GM23248 (cell line): Measurements from ENCODE around the gene WDR35. TPM values are rescaled to one million over a fixed set of nuclear protein-coding genes. Genes with fewer than 3 reads are reported as not detected.
A peak's percentile ranks its signal among the peaks of the same experiment; 100 is the strongest.

Source experiments
- DNase-seq: peaks from one replicate; pipeline ENCODE4 v3.0.0-alpha.2; 2015
- H2AFZ ChIP-seq: fragments of 200-600 bp; sonication (generic); 2 replicates; pipeline ENCODE4 v1.6.1; 2016; ENCODE audit warnings: antibody characterized with exemption
- H3F3A ChIP-seq: fragments of 200-600 bp; sonication (generic); 2 replicates; pipeline ENCODE4 v1.6.1; 2016; ENCODE audit warnings: mild to moderate bottlenecking, antibody characterized with exemption, mixed run types; ENCODE audit not compliant: insufficient read depth
- H3K27ac ChIP-seq: fragments of 200-600 bp; sonication (generic); 2 replicates; pipeline ENCODE4 v1.5.1; 2016; ENCODE audit warnings: mild to moderate bottlenecking
- H3K27me3 ChIP-seq: fragments of 200-600 bp; sonication (generic); replicated peaks from 2 replicates; pipeline ENCODE4 v1.6.1; 2016; ENCODE audit warnings: mild to moderate bottlenecking; ENCODE audit not compliant: insufficient read depth
- H3K36me3 ChIP-seq: fragments of 200-600 bp; sonication (generic); 2 replicates; pipeline ENCODE4 v1.6.1; 2016; ENCODE audit warnings: low read depth, mild to moderate bottlenecking
- H3K4me1 ChIP-seq: fragments of 200-600 bp; sonication (generic); 2 replicates; pipeline ENCODE4 v1.6.1; 2016; ENCODE audit warnings: mild to moderate bottlenecking; ENCODE audit not compliant: insufficient read depth
- H3K4me2 ChIP-seq: fragments of 200-600 bp; sonication (generic); one replicate; pipeline ENCODE4 v1.6.1; 2016; ENCODE audit warnings: mild to moderate bottlenecking; ENCODE audit not compliant: unreplicated experiment
- H3K4me3 ChIP-seq: fragments of 200-600 bp; sonication (generic); 2 replicates; pipeline ENCODE4 v1.5.1; 2016; ENCODE audit warnings: mild to moderate bottlenecking
- H3K79me2 ChIP-seq: fragments of 200-600 bp; sonication (generic); 2 replicates; pipeline ENCODE4 v1.6.1; 2016; ENCODE audit warnings: mild to moderate bottlenecking; ENCODE audit not compliant: insufficient read depth
- H3K9ac ChIP-seq: fragments of 200-600 bp; sonication (generic); 2 replicates; pipeline ENCODE4 v1.6.1; 2016; ENCODE audit warnings: mild to moderate bottlenecking
- H3K9me2 ChIP-seq: fragments of 200-600 bp; sonication (generic); 2 replicates; pipeline ENCODE4 v1.6.1; 2016; ENCODE audit warnings: mixed run types, mild to moderate bottlenecking, moderate library complexity; ENCODE audit not compliant: insufficient read depth
- H3K9me3 ChIP-seq: fragments of 200-600 bp; sonication (generic); one replicate; pipeline ENCODE4 v1.6.1; 2017; ENCODE audit warnings: low read depth
- H4K20me1 ChIP-seq: fragments of 200-600 bp; sonication (generic); 2 replicates; pipeline ENCODE4 v1.6.0; 2016; ENCODE audit not compliant: insufficient read depth
- EZH2 ChIP-seq: fragments of 200-600 bp; sonication (generic); IDR thresholded peaks from 2 replicates; pipeline ENCODE4 v1.6.1; 2018; ENCODE audit warnings: antibody characterized with exemption, mild to moderate bottlenecking; ENCODE audit not compliant: insufficient read depth, poor library complexity, severe bottlenecking
- EZH2phosphoT487 ChIP-seq: fragments of 200-600 bp; sonication (generic); IDR thresholded peaks from 2 replicates; pipeline ENCODE4 v1.6.1; 2018; ENCODE audit warnings: antibody characterized with exemption, moderate library complexity, mild to moderate bottlenecking, low read depth; ENCODE audit not compliant: insufficient read depth
- WGBS, 2 experiments: methylation state at CpG; one replicate each; pipeline ENCODE4 v1.1.6; 2015 to 2017; ENCODE audit warnings: low lambda C conversion rate in 2 of 2, low coverage in 1 of 2; ENCODE audit errors: missing lambda C conversion rate in 2 of 2; 5-methylcytosine and 5-hydroxymethylcytosine counted together
- in situ Hi-C: fragments of 300-500 bp; cut with MboI; formaldehyde crosslinking; loops from 2 replicates; pipeline ENCODE4 v1.15.0; 2020
- polyA plus RNA-seq: library from polyadenylated mRNA; unstranded; fragments of >200 nt; fragmentation: Nextera tagmentation; extraction: Ambion mirVana; gene quantifications from 2 replicates; pipeline ENCODE4 v1.2.1, GENCODE V29; 2016
- total RNA-seq: library from RNA; depleted of rRNA; stranded (reverse); fragments of >200 nt; shearing (Covaris generic); gene quantifications from 2 replicates; pipeline ENCODE4 v1.2.3, GENCODE V29; 2014

WDR35 gene
- total and polyA plus RNA-seq, 2 experiments from 2014 or later: 3.2 to 7.3 TPM

DNA sequence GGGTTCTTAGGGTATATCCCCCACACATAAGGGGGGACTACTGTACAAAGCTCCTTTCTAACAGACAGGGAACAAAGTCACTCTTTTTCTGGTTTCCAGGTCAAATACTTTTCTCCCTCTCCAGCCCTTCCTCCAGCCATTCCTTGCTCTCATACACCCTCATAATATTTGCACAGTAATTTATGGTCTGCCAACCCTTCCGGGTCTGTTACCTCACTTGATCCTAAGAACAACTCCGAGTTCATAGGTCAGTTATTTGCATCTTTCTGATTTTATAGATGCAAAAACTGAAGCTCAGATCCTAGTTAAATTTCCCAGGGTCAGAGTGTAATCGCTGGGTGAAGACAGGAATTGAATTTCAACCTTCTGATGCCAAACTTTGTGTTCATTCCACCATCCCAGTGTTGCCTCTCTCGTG is 37.4 kb upstream of the WDR35 start:
- WGBS, 2 experiments: 38 to 42% methylated on average over 4 of the region's 4 CpGs
- DNase-seq: no peak
- Histone ChIP-seq H3K27me3 (no peaks in the 10 kb centered on the region), H3K9ac (no peak overlapping the region), H3F3A (peaks cover 27% of the 10 kb centered on the region; the same call in 1 of the 2 replicates), H3K27ac (no peak overlapping the region), H3K79me2 (peaks cover 40% of the 10 kb centered on the region), H4K20me1 (0 out of 2 replicates have a peak, but pooled peaks cover 4% of the 10 kb centered on the region), H3K36me3 (peaks cover 47% of the 10 kb centered on the region), H3K9me3 (no peaks in the 10 kb centered on the region), H3K4me3 (no peak overlapping the region), H3K9me2 (no peaks in the 10 kb centered on the region), H3K4me2 (peak overlapping the region; percentile 0), H2AFZ (no peak overlapping the region), H3K4me1 (peaks cover 18% of the 10 kb centered on the region)
- in situ Hi-C loops: no loop called here
- no peak for TF ChIP-seq EZH2phosphoT487

DNA sequence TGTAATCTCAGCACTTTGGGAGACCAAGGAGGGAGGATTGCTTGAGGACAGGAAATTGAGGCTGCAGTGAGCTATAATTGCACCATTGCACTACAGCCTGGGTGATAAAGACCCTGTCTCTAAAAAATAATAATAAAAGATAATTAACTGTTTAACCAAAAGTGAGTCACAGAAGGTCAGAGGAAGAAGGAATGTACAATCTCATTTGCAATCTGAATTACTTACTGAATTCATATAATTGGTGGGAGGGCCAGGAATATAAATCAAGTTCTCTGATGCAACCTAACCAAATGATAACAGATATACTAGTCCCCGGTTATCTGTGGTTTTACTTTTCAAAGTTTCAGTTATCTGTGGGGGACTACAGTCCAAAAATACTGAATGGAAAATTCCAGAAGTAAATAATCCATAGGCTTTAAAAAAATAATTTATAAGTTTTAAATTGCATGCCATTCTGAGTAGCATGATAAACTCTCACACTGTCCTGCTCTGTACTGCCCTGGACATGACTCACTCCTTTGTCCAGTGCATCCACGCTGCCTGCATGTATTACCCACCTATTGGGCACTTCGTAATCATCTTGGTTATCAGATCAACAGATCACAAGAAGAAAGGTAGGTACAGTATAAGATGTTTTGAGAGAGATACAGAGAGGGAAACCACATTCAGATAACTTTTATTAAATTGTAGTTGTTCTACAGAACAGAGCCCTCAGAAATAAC is 35.3 kb upstream of the WDR35 start:
- Histone ChIP-seq H3K4me1 (peaks cover 18% of the 10 kb centered on the region), H3K4me2 (peak overlapping the region; percentile 6), H3K9ac (no peak overlapping the region), H3K79me2 (peaks cover 20% of the 10 kb centered on the region), H3F3A (peaks cover 25% of the 10 kb centered on the region; the same call in 1 of the 2 replicates), H3K4me3 (no peak overlapping the region), H2AFZ (no peak overlapping the region), H3K27me3 (no peaks in the 10 kb centered on the region), H4K20me1 (0 out of 2 replicates have a peak, but pooled peaks cover 4% of the 10 kb centered on the region), H3K27ac (no peak overlapping the region), H3K9me2 (no peaks in the 10 kb centered on the region), H3K36me3 (peaks cover 27% of the 10 kb centered on the region), H3K9me3 (no peaks in the 10 kb centered on the region)
- 43 to 49% methylated on average over 3 of the region's 3 CpGs for WGBS, 2 experiments
- in situ Hi-C loops: no loop called here
- peak; percentile 48 for DNase-seq
- TF ChIP-seq EZH2phosphoT487 (no peak), EZH2 (no peak)

GRCh38 chr2:20023688-20024087 is 33.8 kb upstream of the WDR35 start:
- 97 to 98% methylated on average over 4 of the region's 4 CpGs for WGBS, 2 experiments
- no peak overlapping the region for H3K4me3 ChIP-seq
- H3F3A ChIP-seq: peaks cover 17% of the 10 kb centered on the region
- H3K79me2 ChIP-seq: peaks cover 4% of the 10 kb centered on the region
- in situ Hi-C loops: no loop called here
- H3K9me2 ChIP-seq: no peaks in the 10 kb centered on the region
- no peak overlapping the region for H3K4me2 ChIP-seq
- H3K9ac ChIP-seq: no peak overlapping the region
- H3K27ac ChIP-seq: no peak overlapping the region
- H3K36me3 ChIP-seq: peaks cover 13% of the 10 kb centered on the region
- no peaks in the 10 kb centered on the region for H3K9me3 ChIP-seq
- peaks cover 18% of the 10 kb centered on the region for H3K4me1 ChIP-seq
- TF ChIP-seq EZH2phosphoT487: no peak
- TF ChIP-seq EZH2: no peak
- H3K27me3 ChIP-seq: no peaks in the 10 kb centered on the region
- DNase-seq: no peak
- 0 out of 2 replicates have a peak, but pooled peaks cover 4% of the 10 kb centered on the region for H4K20me1 ChIP-seq
- no peak overlapping the region for H2AFZ ChIP-seq

DNA sequence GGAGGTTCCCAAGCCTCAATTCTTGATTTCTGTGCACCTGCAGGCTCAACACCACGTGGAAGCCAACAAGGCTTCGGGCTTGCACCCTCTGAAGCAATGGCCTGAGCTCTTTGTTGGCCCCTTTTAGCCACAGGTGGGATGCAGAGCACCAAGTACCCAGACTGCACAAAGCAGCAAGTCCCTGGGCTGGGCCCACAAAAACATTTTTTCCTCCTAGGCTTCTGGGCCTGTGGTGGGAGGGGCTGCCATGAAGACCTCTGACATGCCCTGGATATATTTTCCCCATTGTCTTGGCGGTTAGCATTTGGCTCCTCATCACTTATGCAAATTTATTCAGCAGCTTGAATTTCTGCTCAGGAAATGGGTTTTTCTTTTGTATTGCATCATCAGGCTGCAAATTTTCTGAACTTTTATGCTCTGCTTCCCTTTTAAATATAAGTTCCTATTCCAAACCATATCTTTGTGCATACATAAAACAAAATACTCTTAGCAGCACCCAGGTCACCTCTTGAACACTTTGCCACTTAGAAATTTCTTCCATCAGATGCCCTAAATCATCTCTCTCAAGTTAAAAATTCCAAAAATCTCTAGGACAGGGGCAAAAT is 31.6 kb upstream of the WDR35 start:
- WGBS, 2 experiments: 84 to 86% methylated on average over 3 of the region's 3 CpGs
- peaks cover 8% of the 10 kb centered on the region for H3K4me1 ChIP-seq
- TF ChIP-seq EZH2: no peak
- no peak for TF ChIP-seq EZH2phosphoT487
- H3K36me3 ChIP-seq: no peaks in the 10 kb centered on the region
- peaks cover 4% of the 10 kb centered on the region; the same call in 1 of the 2 replicates for H3F3A ChIP-seq
- no peak overlapping the region for H3K9ac ChIP-seq
- no peaks in the 10 kb centered on the region for H3K9me3 ChIP-seq
- no peaks in the 10 kb centered on the region for H3K79me2 ChIP-seq
- in situ Hi-C loops: no loop called here
- no peaks in the 10 kb centered on the region for H3K9me2 ChIP-seq
- H3K27ac ChIP-seq: no peak overlapping the region
- no peak overlapping the region for H3K4me2 ChIP-seq
- H4K20me1 ChIP-seq: no peaks in the 10 kb centered on the region
- H2AFZ ChIP-seq: no peak overlapping the region
- no peak overlapping the region for H3K4me3 ChIP-seq
- H3K27me3 ChIP-seq: no peaks in the 10 kb centered on the region
- no peak for DNase-seq
